Liver (tissue), 9 donors: Measurements from ENCODE around the gene OTUD5. TPM values are rescaled to one million over a fixed set of nuclear protein-coding genes. Genes with fewer than 3 reads are reported as not detected.

Experiments used
- DNase-seq: peaks from one replicate; pipeline ENCODE4 v3.0.0-alpha.2; 2017; ENCODE audit warnings: low spot score
- H3K27ac ChIP-seq, 2 donors: one replicate each; pipeline ENCODE4 v1.7.0; 2013; ENCODE audit warnings: inconsistent platforms in 2 of 2, low read length in 2 of 2, control low read depth in 1 of 2, low read depth in 1 of 2, mild to moderate bottlenecking in 1 of 2
- H3K27me3 ChIP-seq, 4 donors: one replicate each; pipeline versions ENCODE4 v1.6.1 to v1.7.0; 2013; ENCODE audit warnings: low read length in 3 of 4, inconsistent platforms in 1 of 4, mild to moderate bottlenecking in 1 of 4, moderate library complexity in 1 of 4; ENCODE audit not compliant: control insufficient read depth in 4 of 4, insufficient read depth in 4 of 4
- H3K36me3 ChIP-seq, 4 donors: one replicate each; pipeline versions ENCODE4 v1.6.1 to v1.7.0; 2013; ENCODE audit warnings: low read length in 3 of 4, mild to moderate bottlenecking in 3 of 4, low read depth in 1 of 4, moderate library complexity in 1 of 4; ENCODE audit not compliant: control insufficient read depth in 4 of 4, insufficient read depth in 3 of 4
- H3K4me1 ChIP-seq, 4 donors: one replicate each; pipeline versions ENCODE4 v1.6.1 to v1.7.0; 2013; ENCODE audit warnings: low read length in 3 of 4, mild to moderate bottlenecking in 3 of 4, moderate library complexity in 1 of 4; ENCODE audit not compliant: control insufficient read depth in 4 of 4, insufficient read depth in 4 of 4
- H3K4me3 ChIP-seq, 3 donors: one replicate each; pipeline versions ENCODE4 v1.6.1 to v1.7.0; 2013; ENCODE audit warnings: low read length in 3 of 3, control low read depth in 1 of 3, low read depth in 1 of 3, mild to moderate bottlenecking in 1 of 3
- H3K9ac ChIP-seq, 2 donors: one replicate each; pipeline ENCODE4 v1.7.0; 2013; ENCODE audit warnings: low read length in 2 of 2, mild to moderate bottlenecking in 2 of 2, moderate library complexity in 2 of 2, control low read depth in 1 of 2, low read depth in 1 of 2
- H3K9me3 ChIP-seq, 4 donors: one replicate each; pipeline versions ENCODE4 v1.6.1 to v1.7.0; 2013; ENCODE audit warnings: low read length in 3 of 4; ENCODE audit not compliant: control insufficient read depth in 4 of 4
- ATF3 ChIP-seq: IDR thresholded peaks from 2 replicates; pipeline ENCODE4 v1.6.1; 2016; ENCODE audit warnings: antibody characterized with exemption
- EGR1 ChIP-seq, 2 donors: IDR thresholded peaks; 2 replicates each; pipeline ENCODE4 v1.6.1; 2016 to 2018; ENCODE audit warnings: antibody characterized with exemption in 2 of 2, low read depth in 2 of 2
- FOXA1 ChIP-seq: IDR thresholded peaks from 2 replicates; pipeline ENCODE4 v1.6.1; 2016; ENCODE audit warnings: antibody characterized with exemption
- FOXA2 ChIP-seq: IDR thresholded peaks from 2 replicates; pipeline ENCODE4 v1.6.1; 2016; ENCODE audit warnings: antibody characterized with exemption
- GABPA ChIP-seq, 2 donors: IDR thresholded peaks in 1 of 2; conservative IDR thresholded peaks in 1 of 2; 2 replicates each; pipeline ENCODE4 v1.6.1; 2016; ENCODE audit warnings: antibody characterized with exemption in 2 of 2, mild to moderate bottlenecking in 1 of 2, moderate library complexity in 1 of 2
- HNF4A ChIP-seq, 2 donors: conservative IDR thresholded peaks; 2 replicates each; pipeline ENCODE4 v1.6.1; 2016; ENCODE audit warnings: antibody characterized with exemption in 2 of 2, mild to moderate bottlenecking in 2 of 2
- HNF4G ChIP-seq: IDR thresholded peaks from 2 replicates; pipeline ENCODE4 v1.6.1; 2016; ENCODE audit warnings: antibody characterized with exemption
- JUND ChIP-seq, 2 donors: IDR thresholded peaks; 2 replicates each; pipeline ENCODE4 v1.6.1; 2016; ENCODE audit warnings: antibody characterized with exemption in 2 of 2
- NR2F2 ChIP-seq: IDR thresholded peaks from 2 replicates; pipeline ENCODE4 v1.6.1; 2016; ENCODE audit warnings: antibody characterized with exemption
- RAD21 ChIP-seq, 2 donors: IDR thresholded peaks; 2 replicates each; pipeline ENCODE4 v1.6.1; 2016; ENCODE audit warnings: antibody characterized with exemption in 2 of 2, mild to moderate bottlenecking in 2 of 2
- SP1 ChIP-seq: IDR thresholded peaks from 2 replicates; pipeline ENCODE4 v1.6.1; 2018; ENCODE audit warnings: antibody characterized with exemption, mild to moderate bottlenecking
- TAF1 ChIP-seq: conservative IDR thresholded peaks from 2 replicates; pipeline ENCODE4 v1.6.1; 2016; ENCODE audit warnings: antibody characterized with exemption, mild to moderate bottlenecking
- YY1 ChIP-seq: IDR thresholded peaks from 2 replicates; pipeline ENCODE4 v1.6.1; 2016; ENCODE audit warnings: antibody characterized with exemption, mild to moderate bottlenecking
- ZBTB33 ChIP-seq: IDR thresholded peaks from 2 replicates; pipeline ENCODE4 v1.6.1; 2016; ENCODE audit warnings: antibody characterized with exemption
- WGBS: extraction: QIAGEN DNeasy Blood & Tissue Kit; methylation state at CpG from one replicate; pipeline ENCODE4 v1.1.7; 2013; 5-methylcytosine and 5-hydroxymethylcytosine counted together
- polyA plus RNA-seq, 2 donors: library from polyadenylated mRNA; stranded (reverse) in 1 of 2; unstranded in 1 of 2; fragments of 200-250 nt in 1 of 2; fragments of >200 nt in 1 of 2; fragmentation: Nextera tagmentation in 1 of 2; extraction: Ambion mirVana in 1 of 2; gene quantifications; one replicate each; pipeline versions ENCODE4 v1.2.1 to v1.2.3, GENCODE V29; 2013 to 2015
- total RNA-seq, 2 donors: library from RNA; depleted of rRNA; stranded (reverse); fragments of >200 nt; gene quantifications; one replicate each; pipeline ENCODE4 v1.2.3, GENCODE V29; 2014
- TF ChIP-seq, protein P1 (sequence below): IDR thresholded peaks from 2 replicates; pipeline ENCODE4 v1.6.1; 2016; ENCODE audit warnings: antibody characterized with exemption
- TF ChIP-seq, protein P2 (sequence below): fragments of 150-350 bp; IDR thresholded peaks from 2 replicates; pipeline ENCODE4 v1.5.1; 2017; ENCODE audit warnings: improper control_type of control experiment, low read depth, low read length; ENCODE audit not compliant: missing input control
- TF ChIP-seq, protein P3 (sequence below): IDR thresholded peaks from 2 replicates; pipeline ENCODE4 v1.6.1; 2016; ENCODE audit warnings: antibody characterized with exemption, mild to moderate bottlenecking
- donor health status: healthy.
- donor health status: healthy.
- donor health status: healthy.
- donor health status: healthy.
- donor health status: healthy.

The OTUD5 gene
- total and polyA plus RNA-seq, 4 donors: 9.3 to 29.3 (median 17.9) TPM

- no peak overlapping the region for H3K4me3 ChIP-seq
- peaks cover 3 to 26% (median 8%) of the 10 kb centered on the region in 4 donors for H3K36me3 ChIP-seq
- 88% methylated on average over 8 of the region's 8 CpGs for WGBS
- H3K9me3 ChIP-seq: no peaks in the 10 kb centered on the region
- no peak overlapping the region for H3K9ac ChIP-seq
- DNase-seq: no peak
- TF ChIP-seq NR2F2: no peak
- TF ChIP-seq, protein P1, sequence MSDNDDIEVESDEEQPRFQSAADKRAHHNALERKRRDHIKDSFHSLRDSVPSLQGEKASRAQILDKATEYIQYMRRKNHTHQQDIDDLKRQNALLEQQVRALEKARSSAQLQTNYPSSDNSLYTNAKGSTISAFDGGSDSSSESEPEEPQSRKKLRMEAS: no peak
- no peak for TF ChIP-seq RAD21 (IDR thresholded peaks at IDR 0.05)
- no peak for TF ChIP-seq EGR1 (IDR thresholded peaks at IDR 0.05; ENCODE audit: low read depth in 2 of 2)
- TF ChIP-seq ATF3: no peak
- TF ChIP-seq JUND (IDR thresholded peaks at IDR 0.05): no peak
- TF ChIP-seq FOXA1: no peak
- TF ChIP-seq, protein P2, sequence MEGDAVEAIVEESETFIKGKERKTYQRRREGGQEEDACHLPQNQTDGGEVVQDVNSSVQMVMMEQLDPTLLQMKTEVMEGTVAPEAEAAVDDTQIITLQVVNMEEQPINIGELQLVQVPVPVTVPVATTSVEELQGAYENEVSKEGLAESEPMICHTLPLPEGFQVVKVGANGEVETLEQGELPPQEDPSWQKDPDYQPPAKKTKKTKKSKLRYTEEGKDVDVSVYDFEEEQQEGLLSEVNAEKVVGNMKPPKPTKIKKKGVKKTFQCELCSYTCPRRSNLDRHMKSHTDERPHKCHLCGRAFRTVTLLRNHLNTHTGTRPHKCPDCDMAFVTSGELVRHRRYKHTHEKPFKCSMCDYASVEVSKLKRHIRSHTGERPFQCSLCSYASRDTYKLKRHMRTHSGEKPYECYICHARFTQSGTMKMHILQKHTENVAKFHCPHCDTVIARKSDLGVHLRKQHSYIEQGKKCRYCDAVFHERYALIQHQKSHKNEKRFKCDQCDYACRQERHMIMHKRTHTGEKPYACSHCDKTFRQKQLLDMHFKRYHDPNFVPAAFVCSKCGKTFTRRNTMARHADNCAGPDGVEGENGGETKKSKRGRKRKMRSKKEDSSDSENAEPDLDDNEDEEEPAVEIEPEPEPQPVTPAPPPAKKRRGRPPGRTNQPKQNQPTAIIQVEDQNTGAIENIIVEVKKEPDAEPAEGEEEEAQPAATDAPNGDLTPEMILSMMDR: no peak
- no peak for TF ChIP-seq YY1
- TF ChIP-seq TAF1: no peak
- no peak for TF ChIP-seq HNF4A (conservative IDR thresholded peaks at IDR 0.05)
- TF ChIP-seq FOXA2: no peak
- TF ChIP-seq, protein P3, sequence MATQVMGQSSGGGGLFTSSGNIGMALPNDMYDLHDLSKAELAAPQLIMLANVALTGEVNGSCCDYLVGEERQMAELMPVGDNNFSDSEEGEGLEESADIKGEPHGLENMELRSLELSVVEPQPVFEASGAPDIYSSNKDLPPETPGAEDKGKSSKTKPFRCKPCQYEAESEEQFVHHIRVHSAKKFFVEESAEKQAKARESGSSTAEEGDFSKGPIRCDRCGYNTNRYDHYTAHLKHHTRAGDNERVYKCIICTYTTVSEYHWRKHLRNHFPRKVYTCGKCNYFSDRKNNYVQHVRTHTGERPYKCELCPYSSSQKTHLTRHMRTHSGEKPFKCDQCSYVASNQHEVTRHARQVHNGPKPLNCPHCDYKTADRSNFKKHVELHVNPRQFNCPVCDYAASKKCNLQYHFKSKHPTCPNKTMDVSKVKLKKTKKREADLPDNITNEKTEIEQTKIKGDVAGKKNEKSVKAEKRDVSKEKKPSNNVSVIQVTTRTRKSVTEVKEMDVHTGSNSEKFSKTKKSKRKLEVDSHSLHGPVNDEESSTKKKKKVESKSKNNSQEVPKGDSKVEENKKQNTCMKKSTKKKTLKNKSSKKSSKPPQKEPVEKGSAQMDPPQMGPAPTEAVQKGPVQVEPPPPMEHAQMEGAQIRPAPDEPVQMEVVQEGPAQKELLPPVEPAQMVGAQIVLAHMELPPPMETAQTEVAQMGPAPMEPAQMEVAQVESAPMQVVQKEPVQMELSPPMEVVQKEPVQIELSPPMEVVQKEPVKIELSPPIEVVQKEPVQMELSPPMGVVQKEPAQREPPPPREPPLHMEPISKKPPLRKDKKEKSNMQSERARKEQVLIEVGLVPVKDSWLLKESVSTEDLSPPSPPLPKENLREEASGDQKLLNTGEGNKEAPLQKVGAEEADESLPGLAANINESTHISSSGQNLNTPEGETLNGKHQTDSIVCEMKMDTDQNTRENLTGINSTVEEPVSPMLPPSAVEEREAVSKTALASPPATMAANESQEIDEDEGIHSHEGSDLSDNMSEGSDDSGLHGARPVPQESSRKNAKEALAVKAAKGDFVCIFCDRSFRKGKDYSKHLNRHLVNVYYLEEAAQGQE: no peak
- TF ChIP-seq HNF4G: no peak
- TF ChIP-seq GABPA (IDR thresholded peaks at IDR 0.05 in 1 of 2, conservative IDR thresholded peaks at IDR 0.05 in 1 of 2): no peak
- TF ChIP-seq ZBTB33: no peak
- TF ChIP-seq SP1: no peak
- H3K27ac ChIP-seq: no peak overlapping the region
- peaks cover 6 to 12% (median 10%) of the 10 kb centered on the region in 4 donors for H3K4me1 ChIP-seq
- H3K27me3 ChIP-seq: no peaks in the 10 kb centered on the region
Measured at GRCh38 chrX:48899078-48899410, 58.4 kb downstream of the OTUD5 start.
